GM18870 (cell line): ENCODE measurements around the gene ACE.

Experiments
- ATAC-seq: cut with Tn5 transposase; IDR thresholded peaks from one replicate; pipeline ENCODE4 v1.9.1; 2021; ENCODE audit warnings: moderate library complexity; ENCODE audit not compliant: unreplicated experiment

ACE gene

GRCh38 chr17:63534078-63534570 is 57.3 kb downstream of the ACE start:
- ATAC-seq, result no peak

- ATAC-seq, result no peak
These were observed 58.1 kb downstream of the ACE start for GRCh38 chr17:63534816-63535455.

GRCh38 chr17:63535640-63536039 is 58.8 kb downstream of the ACE start:
- no peak for ATAC-seq

- no peak for ATAC-seq
These were observed 60.1 kb downstream of the ACE start for GRCh38 chr17:63537001-63537400.

GRCh38 chr17:63537991-63538692 is 61.3 kb downstream of the ACE start:
- ATAC-seq, result no peak

GRCh38 chr17:63538693-63539595 is 62.1 kb downstream of the ACE start:
- ATAC-seq, result no peak

- no peak for ATAC-seq
These were observed 63.7 kb downstream of the ACE start for GRCh38 chr17:63540590-63540989.

GRCh38 chr17:63542218-63542545 is 65.3 kb downstream of the ACE start:
- ATAC-seq, result no peak

- ATAC-seq, result no peak
These were observed 66.3 kb downstream of the ACE start for GRCh38 chr17:63542942-63543821.

GRCh38 chr17:63543822-63544420 is 67.1 kb downstream of the ACE start:
- ATAC-seq, result no peak

- ATAC-seq, result no peak
These were observed 67.8 kb downstream of the ACE start for GRCh38 chr17:63544467-63545301.

GRCh38 chr17:63546308-63547082 is 69.6 kb downstream of the ACE start:
- no peak for ATAC-seq

- no peak for ATAC-seq
These were observed 70.2 kb downstream of the ACE start for GRCh38 chr17:63547083-63547523.
